ENCODE data around the gene RSBN1.
A peak's percentile ranks its signal among the peaks of the same experiment; 100 is the strongest.

Gene RSBN1

GRCh38 chr1:113846391-113847035 is 34.2 kb upstream of the RSBN1 start:
- DNase-seq (ENCODE audit: low spot score) = no peak
- no peak for TF ChIP-seq CTCF (IDR thresholded peaks at IDR 0.05; ENCODE audit: borderline replicate concordance, control extremely low read depth, extremely low read depth, insufficient read depth, missing control alignments)
- in situ Hi-C loops (cut with MboI; ENCODE audit: low sequenced_read_pairs, unreplicated experiment) = no loop called here

DNA sequence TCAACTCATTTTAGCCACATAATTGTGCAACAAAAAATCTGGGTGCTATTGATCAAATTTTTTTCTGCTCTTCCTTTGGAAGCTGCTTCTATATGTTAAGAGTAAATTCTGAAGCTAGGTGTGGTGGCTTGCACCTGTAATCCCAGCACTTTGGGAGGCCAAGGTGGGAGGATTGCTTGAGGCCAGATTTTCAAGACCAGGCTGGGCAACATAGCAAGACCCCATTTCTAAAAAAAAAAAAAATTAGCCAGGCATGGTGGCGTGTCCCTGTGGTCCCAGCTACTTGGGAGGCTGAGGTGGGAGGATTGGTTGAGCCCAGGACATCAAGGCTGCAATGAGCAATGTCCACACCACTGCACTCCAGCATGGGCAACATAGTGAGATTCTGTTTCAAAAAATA is 24.3 kb upstream of the RSBN1 start:
- DNase-seq (ENCODE audit: low spot score) = no peak
- no peak for TF ChIP-seq CTCF (IDR thresholded peaks at IDR 0.05; ENCODE audit: borderline replicate concordance, control extremely low read depth, extremely low read depth, insufficient read depth, missing control alignments)
- in situ Hi-C loops (cut with MboI; ENCODE audit: low sequenced_read_pairs, unreplicated experiment) = loop anchor here (10.0 kb wide), 1 partner anchor 68 kb away; the partner anchor contains the start of genes AP4B1 and DCLRE1B

DNA sequence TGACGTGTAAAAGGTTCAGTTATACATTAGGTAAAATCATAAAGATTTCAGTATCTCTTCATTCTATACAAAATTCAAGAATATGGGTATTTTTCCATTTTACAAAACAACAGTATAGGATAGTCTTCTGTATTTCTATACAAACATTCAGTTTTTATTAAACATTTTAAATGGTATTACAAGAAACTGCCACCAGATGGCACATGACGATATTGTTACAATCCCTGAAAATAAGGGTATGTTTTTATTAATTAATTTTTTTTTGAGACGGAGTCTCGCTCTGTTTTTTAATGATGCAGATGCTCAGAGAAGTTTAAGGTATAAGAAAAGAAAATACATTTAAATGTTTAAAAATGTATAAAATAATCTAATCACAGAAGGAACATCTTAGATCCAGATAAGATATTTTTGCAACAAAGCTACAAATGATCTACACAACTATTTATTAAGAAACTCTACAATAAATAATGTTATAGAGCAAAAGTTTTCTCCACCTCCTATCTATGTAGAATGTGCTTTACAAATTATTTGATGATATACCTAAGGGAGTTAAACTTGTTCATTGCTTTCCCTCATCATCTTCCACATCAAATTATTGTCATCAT is 23.5 kb upstream of the RSBN1 start:
- DNase-seq (ENCODE audit: low spot score) = peak; percentile 48
- in situ Hi-C loops (cut with MboI; ENCODE audit: low sequenced_read_pairs, unreplicated experiment) = loop anchor here (10.0 kb wide), 1 partner anchor 69 kb away; the partner anchor contains the start of genes AP4B1 and DCLRE1B
- peak; percentile 29 for TF ChIP-seq CTCF (IDR thresholded peaks at IDR 0.05; ENCODE audit: borderline replicate concordance, control extremely low read depth, extremely low read depth, insufficient read depth, missing control alignments)

GRCh38 chr1:113834716-113835115 is 22.4 kb upstream of the RSBN1 start:
- DNase-seq (ENCODE audit: low spot score) = no peak
- in situ Hi-C loops (cut with MboI; ENCODE audit: low sequenced_read_pairs, unreplicated experiment) = loop anchor here (10.0 kb wide), 1 partner anchor 70 kb away; the partner anchor contains the start of genes AP4B1 and DCLRE1B
- TF ChIP-seq CTCF (IDR thresholded peaks at IDR 0.05; ENCODE audit: borderline replicate concordance, control extremely low read depth, extremely low read depth, insufficient read depth, missing control alignments) = no peak

DNA sequence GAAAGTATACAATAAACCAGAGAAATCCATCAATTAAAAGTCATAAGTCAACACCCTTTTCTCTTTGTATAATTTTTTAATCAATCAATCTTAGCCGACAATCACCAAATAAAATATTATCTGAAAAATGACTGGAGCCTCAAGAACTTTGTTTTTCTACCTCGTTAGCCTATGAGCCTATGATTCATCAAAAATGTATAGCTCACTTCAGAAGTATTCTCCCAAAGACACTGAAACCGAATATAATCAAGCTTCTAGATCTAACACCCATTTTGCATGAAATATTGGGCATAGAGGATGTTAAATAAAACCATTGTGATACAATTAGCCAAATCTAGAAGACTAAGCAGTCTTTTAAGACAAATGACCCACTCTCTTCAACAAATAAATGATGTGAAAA is 17.8 kb upstream of the RSBN1 start:
- no peak for TF ChIP-seq CTCF (IDR thresholded peaks at IDR 0.05; ENCODE audit: borderline replicate concordance, control extremely low read depth, extremely low read depth, insufficient read depth, missing control alignments)
- no peak for DNase-seq (ENCODE audit: low spot score)
- in situ Hi-C loops (cut with MboI; ENCODE audit: low sequenced_read_pairs, unreplicated experiment) = loop anchor here (10.0 kb wide), 1 partner anchor 75 kb away; the partner anchor contains the start of genes AP4B1 and DCLRE1B

GRCh38 chr1:113821916-113822315 is 9.6 kb upstream of the RSBN1 start:
- DNase-seq (ENCODE audit: low spot score) = no peak
- in situ Hi-C loops (cut with MboI; ENCODE audit: low sequenced_read_pairs, unreplicated experiment) = no loop called here
- TF ChIP-seq CTCF (IDR thresholded peaks at IDR 0.05; ENCODE audit: borderline replicate concordance, control extremely low read depth, extremely low read depth, insufficient read depth, missing control alignments) = no peak

Data from GM13976 (cell line).